ENCODE results near the gene ZNF576. TPM values are rescaled to one million over a fixed set of nuclear protein-coding genes. Genes with fewer than 3 reads are reported as not detected.

Gene ZNF576
- total and polyA plus RNA-seq, 2 of the 13 experiments (the other 11 are each of a cell fraction or from before 2014, with no cell fraction given): 7.2 to 9.6 TPM

DNA sequence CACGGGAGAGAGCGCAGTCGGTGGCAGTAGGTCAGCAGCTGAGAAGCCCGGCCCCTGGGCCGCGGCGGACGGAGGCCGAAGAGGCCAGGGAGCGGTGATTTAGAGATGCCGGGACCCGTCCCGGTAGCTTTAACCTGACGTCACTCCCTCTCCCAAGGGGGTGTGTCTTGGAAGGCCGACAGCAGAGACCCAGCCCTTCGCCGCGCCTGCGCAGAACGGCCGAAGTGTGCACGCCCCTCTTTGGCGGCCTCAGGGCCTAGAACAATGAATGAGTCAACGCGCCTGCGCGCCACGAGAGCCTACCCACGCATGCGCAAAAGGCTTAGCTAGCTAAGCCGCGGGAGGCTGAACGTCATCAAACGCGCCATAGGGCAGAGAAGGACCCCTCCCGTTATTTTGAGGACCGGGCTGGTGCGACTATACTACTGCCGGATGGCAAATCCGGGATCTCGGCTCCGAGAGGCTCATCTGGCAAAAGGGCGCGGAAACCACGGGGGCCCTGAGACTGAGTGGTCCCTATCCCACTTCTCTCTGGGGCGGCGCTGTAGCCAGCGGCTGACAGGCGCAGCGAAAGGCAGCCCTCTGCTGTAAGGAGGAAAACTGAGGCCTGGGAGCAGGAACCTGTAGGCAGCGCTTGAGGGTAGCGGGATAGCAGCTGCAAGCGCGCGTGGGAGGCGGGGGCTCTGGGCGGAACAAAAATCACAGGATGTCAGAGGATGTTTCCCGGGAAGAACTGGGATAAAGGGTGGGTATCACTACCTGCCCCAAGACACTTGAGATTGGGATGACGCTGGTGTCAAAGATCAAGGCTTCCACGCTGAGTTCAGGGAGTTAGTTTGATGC, at the start of gene ZNF576, which contains the start of gene IRGQ (continued):
- TF ChIP-seq RBM39 (IDR thresholded peaks at IDR 0.05; ENCODE audit: low read depth, low read length, poor library complexity, severe bottlenecking) (peak; percentile 56), ZNF629 (CRISPR knock-in tag; conservative IDR thresholded peaks at IDR 0.05) (peak; percentile 94), ZBTB37 (CRISPR knock-in tag; IDR thresholded peaks at IDR 0.05) (no peak), NR2F2 (IDR thresholded peaks at IDR 0.05; ENCODE audit: borderline replicate concordance, low read depth) (peak; percentile 35; the same call in 1 of the 2 replicates), ZNF337 (CRISPR knock-in tag; IDR thresholded peaks at IDR 0.05; ENCODE audit: borderline replicate concordance, low read depth) (no peak), ZFX (CRISPR knock-in tag; IDR thresholded peaks at IDR 0.05; ENCODE audit: low read depth) (peak; percentile 83), CSRNP2 (CRISPR knock-in tag; conservative IDR thresholded peaks at IDR 0.05; ENCODE audit: low read depth) (no peak), NR2F1 (CRISPR knock-in tag; IDR thresholded peaks at IDR 0.05) (0 out of 4 replicates have a peak, but pooled peaks have one; percentile 11 to 50), ZBTB3 (CRISPR knock-in tag; IDR thresholded peaks at IDR 0.05; ENCODE audit: borderline replicate concordance, low read depth) (peak; percentile 94), MYC (CRISPR knock-in tag; IDR thresholded peaks at IDR 0.05; ENCODE audit: borderline replicate concordance) (peak; percentile 49), RBM22 (optimal IDR thresholded peaks at IDR 0.05; ENCODE audit: low read length) (no peak), ZNF709 (CRISPR knock-in tag; IDR thresholded peaks at IDR 0.05) (no peak), U2AF1 (optimal IDR thresholded peaks at IDR 0.05; ENCODE audit: low read depth, low read length) (no peak), POLR2AphosphoS2 (IDR thresholded peaks at IDR 0.05; ENCODE audit: low read depth, low read length) (no peak), ZNF547 (CRISPR knock-in tag; IDR thresholded peaks at IDR 0.05) (no peak), SYNCRIP (IDR thresholded peaks at IDR 0.05; ENCODE audit: insufficient read depth, low read depth, low read length) (no peak), AKAP8 (CRISPR knock-in tag; IDR thresholded peaks at IDR 0.05) (no peak), STAG1 (CRISPR knock-in tag; IDR thresholded peaks at IDR 0.05) (peak; percentile 29; the same call in 1 of the 2 replicates), SNRNP70 (IDR thresholded peaks at IDR 0.05; ENCODE audit: low read depth, low read length) (no peak), GTF3A (CRISPR knock-in tag; conservative IDR thresholded peaks at IDR 0.05) (no peak)
- TF ChIP-seq, protein P1, sequence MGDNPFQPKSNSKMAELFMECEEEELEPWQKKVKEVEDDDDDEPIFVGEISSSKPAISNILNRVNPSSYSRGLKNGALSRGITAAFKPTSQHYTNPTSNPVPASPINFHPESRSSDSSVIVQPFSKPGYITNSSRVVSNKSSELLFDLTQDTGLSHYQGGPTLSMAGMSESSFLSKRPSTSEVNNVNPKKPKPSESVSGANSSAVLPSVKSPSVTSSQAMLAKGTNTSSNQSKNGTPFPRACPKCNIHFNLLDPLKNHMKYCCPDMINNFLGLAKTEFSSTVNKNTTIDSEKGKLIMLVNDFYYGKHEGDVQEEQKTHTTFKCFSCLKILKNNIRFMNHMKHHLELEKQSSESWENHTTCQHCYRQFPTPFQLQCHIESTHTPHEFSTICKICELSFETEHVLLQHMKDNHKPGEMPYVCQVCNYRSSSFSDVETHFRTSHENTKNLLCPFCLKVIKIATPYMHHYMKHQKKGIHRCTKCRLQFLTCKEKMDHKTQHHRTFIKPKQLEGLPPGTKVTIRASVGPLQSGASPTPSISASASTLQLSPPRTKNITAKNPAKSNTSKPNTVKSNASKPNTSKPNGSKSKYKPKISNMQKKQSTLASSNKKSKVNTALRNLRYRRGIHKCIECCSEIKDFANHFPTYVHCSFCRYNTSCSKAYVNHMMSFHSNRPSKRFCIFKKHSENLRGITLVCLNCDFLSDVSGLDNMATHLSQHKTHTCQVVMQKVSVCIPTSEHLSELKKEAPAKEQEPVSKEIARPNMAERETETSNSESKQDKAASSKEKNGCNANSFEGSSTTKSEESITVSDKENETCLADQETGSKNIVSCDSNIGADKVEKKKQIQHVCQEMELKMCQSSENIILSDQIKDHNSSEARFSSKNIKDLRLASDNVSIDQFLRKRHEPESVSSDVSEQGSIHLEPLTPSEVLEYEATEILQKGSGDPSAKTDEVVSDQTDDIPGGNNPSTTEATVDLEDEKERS (CRISPR knock-in tag; IDR thresholded peaks at IDR 0.05): 0 out of 2 replicates have a peak, but pooled peaks have one; percentile 4
